Choroid plexus epithelial cell (primary cell): ENCODE data around the gene RAB33A.
A peak's percentile ranks its signal among the peaks of the same experiment; 100 is the strongest.
"Not testable (repeated sequence)": the region's sequence is repeated elsewhere in the genome, so short reads cannot be mapped to it uniquely, and the experiment has no call there.

Experiments used
- DNase-seq: peaks from one replicate; pipeline ENCODE4 v3.0.0-alpha.2; 2010; ENCODE audit warnings: low read depth
- H3K4me3 ChIP-seq: 2 replicates; pipeline ENCODE4 v1.5.1; 2011; ENCODE audit warnings: low read depth, mild to moderate bottlenecking, control low read depth, low read length, moderate library complexity
- TF ChIP-seq, protein P1 (sequence below): conservative IDR thresholded peaks from 2 replicates; pipeline ENCODE4 v1.5.1; 2011; ENCODE audit warnings: low read depth, mild to moderate bottlenecking, control low read depth, inconsistent platforms, low read length, moderate library complexity

RAB33A gene

GRCh38 chrX:130224810-130225209 is 53.0 kb downstream of the RAB33A start:
- peak; percentile 36 for DNase-seq
- H3K4me3 ChIP-seq: no peak overlapping the region
- TF ChIP-seq, protein P1, sequence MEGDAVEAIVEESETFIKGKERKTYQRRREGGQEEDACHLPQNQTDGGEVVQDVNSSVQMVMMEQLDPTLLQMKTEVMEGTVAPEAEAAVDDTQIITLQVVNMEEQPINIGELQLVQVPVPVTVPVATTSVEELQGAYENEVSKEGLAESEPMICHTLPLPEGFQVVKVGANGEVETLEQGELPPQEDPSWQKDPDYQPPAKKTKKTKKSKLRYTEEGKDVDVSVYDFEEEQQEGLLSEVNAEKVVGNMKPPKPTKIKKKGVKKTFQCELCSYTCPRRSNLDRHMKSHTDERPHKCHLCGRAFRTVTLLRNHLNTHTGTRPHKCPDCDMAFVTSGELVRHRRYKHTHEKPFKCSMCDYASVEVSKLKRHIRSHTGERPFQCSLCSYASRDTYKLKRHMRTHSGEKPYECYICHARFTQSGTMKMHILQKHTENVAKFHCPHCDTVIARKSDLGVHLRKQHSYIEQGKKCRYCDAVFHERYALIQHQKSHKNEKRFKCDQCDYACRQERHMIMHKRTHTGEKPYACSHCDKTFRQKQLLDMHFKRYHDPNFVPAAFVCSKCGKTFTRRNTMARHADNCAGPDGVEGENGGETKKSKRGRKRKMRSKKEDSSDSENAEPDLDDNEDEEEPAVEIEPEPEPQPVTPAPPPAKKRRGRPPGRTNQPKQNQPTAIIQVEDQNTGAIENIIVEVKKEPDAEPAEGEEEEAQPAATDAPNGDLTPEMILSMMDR: no peak

DNA sequence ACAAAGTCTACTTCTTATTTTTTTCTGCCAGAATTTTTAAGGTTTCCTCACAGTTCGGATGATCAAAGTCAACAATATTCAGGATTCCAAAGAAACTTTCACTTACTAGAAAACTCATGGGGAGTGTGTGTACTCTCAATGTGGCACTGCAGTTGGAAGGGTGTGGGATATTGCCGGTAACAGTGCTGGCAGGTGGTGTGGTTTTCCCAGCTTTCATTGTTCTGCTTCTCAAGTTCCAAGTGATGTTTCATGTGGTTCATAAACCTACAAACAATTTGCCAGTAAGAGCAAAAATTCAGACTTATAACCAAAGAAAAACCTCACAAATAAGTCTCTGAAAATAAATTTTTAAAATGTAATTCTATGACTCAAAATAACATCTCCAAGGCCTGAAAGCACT is 57.1 kb downstream of the RAB33A start:
- TF ChIP-seq, protein P1: no peak
- no peak overlapping the region for H3K4me3 ChIP-seq
- DNase-seq: no peak

DNA sequence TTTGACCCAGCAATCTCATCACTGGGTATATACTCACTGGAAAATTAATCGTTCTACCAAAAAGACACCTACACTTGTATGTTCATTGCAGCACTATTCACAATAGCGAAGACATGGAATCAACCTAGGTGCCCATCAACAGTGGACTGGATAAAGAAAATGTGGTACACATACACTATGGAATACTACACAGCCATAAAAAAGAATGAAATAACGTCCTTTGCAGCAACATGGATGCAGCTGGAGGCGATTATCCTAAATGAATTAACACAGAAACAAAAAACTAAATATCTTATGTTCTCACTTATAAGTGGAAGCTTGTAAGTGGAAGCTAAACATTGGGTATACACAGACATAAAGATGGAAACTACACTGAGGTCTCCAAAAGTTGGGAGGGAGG is 59.4 kb downstream of the RAB33A start:
- DNase-seq: not testable (repeated sequence)

More for the DNA sequence above, 59.4 kb downstream of the RAB33A start:
- not testable (repeated sequence) for H3K4me3 ChIP-seq
